Vagina (tissue), 2 donors: ENCODE data around the gene JAG2.

ENCODE experiments used
- CTCF ChIP-seq, 3 experiments: fragments of 450-650 bp in 2 of 3; fragments of 200-600 bp in 1 of 3; sonication (generic) in 1 of 3; IDR thresholded peaks; one replicate each; pipeline ENCODE4 v1.5.1; 2017 to 2019; ENCODE audit warnings: antibody characterized with exemption in 3 of 3, mild to moderate bottlenecking in 2 of 3, moderate library complexity in 2 of 3
- POLR2AphosphoS5 ChIP-seq, 2 donors: sonication (generic); formaldehyde crosslinking; IDR thresholded peaks; one replicate each; pipeline ENCODE4 v1.9.0; 2017; ENCODE audit warnings: antibody characterized with exemption in 2 of 2, mild to moderate bottlenecking in 2 of 2, low read depth in 1 of 2; ENCODE audit not compliant: insufficient read depth in 1 of 2

DNA sequence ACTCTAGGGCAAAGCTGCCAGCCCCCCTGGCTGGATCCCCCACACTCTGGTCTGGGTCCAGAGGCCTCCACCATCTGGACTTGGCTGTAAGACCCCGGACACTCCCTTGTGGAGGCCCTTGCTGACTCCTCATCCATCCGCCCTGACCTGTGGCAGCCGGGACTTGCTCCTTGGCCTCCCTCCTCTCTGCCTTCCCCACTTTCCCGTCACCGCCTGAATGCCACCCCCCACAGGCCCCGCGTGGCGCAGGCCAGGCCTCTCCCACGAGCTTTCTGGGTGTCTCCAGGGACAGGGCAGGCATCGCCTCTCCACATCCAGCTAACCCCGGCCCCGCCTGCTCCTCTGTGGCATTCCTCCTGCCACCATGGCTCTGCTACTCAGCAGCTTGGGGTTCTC lies 14.1 kb downstream of the JAG2 start:
- TF ChIP-seq POLR2AphosphoS5 (IDR thresholded peaks at IDR 0.05; ENCODE audit: insufficient read depth in 1 of 2, low read depth in 1 of 2) (no peak), CTCF (IDR thresholded peaks at IDR 0.05) (no peak)
